HepG2 (cell line): Measurements from ENCODE around the gene MAD2L2. TPM values are rescaled to one million over a fixed set of nuclear protein-coding genes. Genes with fewer than 3 reads are reported as not detected.
A peak's percentile ranks its signal among the peaks of the same experiment; 100 is the strongest.

Experiments used
- ATAC-seq: fragments of 200-7000 bp; cut with Tn5 transposase; 3 replicates; pipeline ENCODE4 v1.9.1; 2020; ENCODE audit warnings: mild to moderate bottlenecking, moderate library complexity
- BruUV-seq: library from RNA; stranded (reverse); fragments of 400-500 nt; replicated peaks from 2 replicates; lab custom pipeline; 2021; lab: Mats Ljungman, UMichigan
- CTCF ChIA-PET: fragments of 300-600 bp; formaldehyde crosslinking; extraction: SDS; loops from one replicate; lab custom pipeline; 2021; ENCODE audit warnings: low total read pairs, inconsistent platforms, low intra/inter-chr PET ratio; lab: Yijun Ruan, JAX
- POLR2A ChIA-PET: fragments of 350-600 bp; sonication (Branson Sonifier 250); formaldehyde crosslinking; loops from one replicate; lab custom pipeline; 2020; ENCODE audit warnings: antibody characterized with exemption, inconsistent platforms; lab: Yijun Ruan, JAX
- DNase-seq: peaks from one replicate; pipeline ENCODE4 v3.0.0-alpha.2; 2015; ENCODE audit warnings: low spot score
- FAIRE-seq: peaks from 3 replicates; lab custom pipeline; 2011; peaks lifted over from hg19 to GRCh38; lab: Jason Lieb, UNC
- H2AFZ ChIP-seq: one replicate; pipeline ENCODE4 v1.6.1; 2011; ENCODE audit warnings: low read length, inconsistent platforms
- H3K27ac ChIP-seq: fragments of 300-600 bp; 3 replicates; pipeline ENCODE4 v1.8.0; 2011; ENCODE audit warnings: mixed run types, mild to moderate bottlenecking, mixed read lengths, low read length, inconsistent platforms; ENCODE audit not compliant: insufficient read depth; ENCODE audit errors: extremely low read length
- H3K27me3 ChIP-seq, 2 experiments: fragments of 200-600 bp in 1 of 2; 2 replicates in 1 of 2; 3 replicates in 1 of 2; pipeline versions ENCODE4 v1.6.0 to v1.8.0; 2011; ENCODE audit warnings: low read length in 2 of 2, mild to moderate bottlenecking in 2 of 2, moderate library complexity in 2 of 2, inconsistent platforms in 1 of 2; ENCODE audit not compliant: insufficient read depth in 2 of 2, control insufficient read depth in 1 of 2
- H3K36me3 ChIP-seq, 2 experiments: fragments of 200-600 bp in 1 of 2; replicated peaks in 1 of 2; 2 replicates in 1 of 2; 3 replicates in 1 of 2; pipeline versions ENCODE4 v1.5.1 to v1.8.0; 2011; ENCODE audit warnings: low read length in 2 of 2, inconsistent platforms in 1 of 2; ENCODE audit not compliant: insufficient read depth in 2 of 2, control insufficient read depth in 1 of 2
- H3K4me1 ChIP-seq: 2 replicates; pipeline ENCODE4 v1.5.1; 2012; ENCODE audit warnings: low read length, inconsistent platforms; ENCODE audit not compliant: insufficient read depth
- H3K4me2 ChIP-seq: 2 replicates; pipeline ENCODE4 v1.6.0; 2011; ENCODE audit warnings: low read depth, low read length, inconsistent platforms
- H3K4me3 ChIP-seq, 3 experiments: fragments of 200-600 bp in 1 of 3; sonication (generic), shearing (Covaris generic) in 1 of 3; replicated peaks in 1 of 3; 2 replicates each; pipeline ENCODE4 v1.5.1; 2011 to 2016; ENCODE audit warnings: low read length in 3 of 3, inconsistent platforms in 2 of 3, low read depth in 2 of 3, mild to moderate bottlenecking in 2 of 3, control low read depth in 1 of 3, mixed read lengths in 1 of 3; ENCODE audit not compliant: insufficient read depth in 1 of 3
- H3K79me2 ChIP-seq: one replicate; pipeline ENCODE4 v1.6.1; 2011; ENCODE audit warnings: low read length, inconsistent platforms; ENCODE audit not compliant: insufficient read depth
- H3K9ac ChIP-seq: 2 replicates; pipeline ENCODE4 v1.6.0; 2011; ENCODE audit warnings: mild to moderate bottlenecking, low read depth, low read length, inconsistent platforms; ENCODE audit not compliant: insufficient read depth
- H3K9me3 ChIP-seq: 2 replicates; pipeline ENCODE4 v1.5.1; 2012; ENCODE audit warnings: mild to moderate bottlenecking, low read length
- H4K20me1 ChIP-seq: 2 replicates; pipeline ENCODE4 v1.6.0; 2011; ENCODE audit warnings: inconsistent platforms, mild to moderate bottlenecking, low read length, moderate library complexity; ENCODE audit not compliant: insufficient read depth
- FOXO1 ChIP-seq: sonication (generic); formaldehyde crosslinking; IDR thresholded peaks from 2 replicates; pipeline ENCODE4 v1.4.0; 2020; ENCODE audit warnings: missing genetic modification reagents
- HNF4A ChIP-seq: sonication (generic); formaldehyde crosslinking; IDR thresholded peaks from 2 replicates; pipeline ENCODE4 v1.4.0; 2020; ENCODE audit warnings: missing genetic modification reagents
- JUN ChIP-seq: sonication (generic); formaldehyde crosslinking; IDR thresholded peaks from 2 replicates; pipeline ENCODE4 v1.4.0; 2020; ENCODE audit warnings: mild to moderate bottlenecking, missing genetic modification reagents
- MEIS1 ChIP-seq: sonication (generic); formaldehyde crosslinking; IDR thresholded peaks from 2 replicates; pipeline ENCODE4 v1.9.0; 2021; ENCODE audit warnings: mild to moderate bottlenecking, missing genetic modification reagents, moderate library complexity, borderline replicate concordance
- YEATS4 ChIP-seq: sonication (generic); formaldehyde crosslinking; IDR thresholded peaks from 2 replicates; pipeline ENCODE4 v1.4.0; 2020; ENCODE audit warnings: missing genetic modification reagents, borderline replicate concordance
- ZKSCAN1 ChIP-seq: fragments of 150-350 bp; IDR thresholded peaks from 2 replicates; pipeline ENCODE4 v1.6.1; 2014; ENCODE audit warnings: low read length
- ZNF383 ChIP-seq: sonication (generic); formaldehyde crosslinking; IDR thresholded peaks from 2 replicates; pipeline ENCODE4 v1.4.0; 2020; ENCODE audit warnings: missing genetic modification reagents, mild to moderate bottlenecking, borderline replicate concordance
- WGBS: methylation state at CpG from one replicate; pipeline ENCODE4 v1.1.6; 2017; ENCODE audit warnings: low lambda C conversion rate; 5-methylcytosine and 5-hydroxymethylcytosine counted together
- in situ Hi-C: cut with HindIII; loops from 2 replicates; pipeline ENCODE4 v1.10.0; 2017; ENCODE audit warnings: low pct_unique_long_range_greater_than_20kb; ENCODE audit not compliant: extremely low pct_ligation_motif_present
- intact Hi-C: fragments of 100-400 bp; cut with micrococcal nuclease; formaldehyde crosslinking; loops from one replicate; pipeline ENCODE4 v1.10.0; 2022; ENCODE audit not compliant: unreplicated experiment
- polyA plus RNA-seq, 8 experiments: library from polyadenylated mRNA; depleted of rRNA in 3 of 8; stranded (reverse) in 7 of 8; unstranded in 1 of 8; fragments of >200 nt; fragmentation: Illumina TruSeq in 4 of 8; extraction: Trizol in 4 of 8; gene quantifications; 2 replicates each; pipeline versions ENCODE4 v1.2.1 to v1.2.3, GENCODE V29; 2011 to 2016; ENCODE audit warnings: low read depth in 4 of 8, missing spikeins in 1 of 8, mixed read lengths in 1 of 8; ENCODE audit not compliant: insufficient read depth in 1 of 8
- total RNA-seq, 5 experiments: library from RNA; depleted of rRNA; stranded (reverse); fragments of >200 nt; fragmentation: Illumina TruSeq; extraction: Trizol; gene quantifications; 2 replicates each; pipeline ENCODE4 v1.2.3, GENCODE V29; 2016; ENCODE audit warnings: low read depth in 1 of 5
- TF ChIP-seq, protein P1 (sequence below): sonication (generic); formaldehyde crosslinking; IDR thresholded peaks from 2 replicates; pipeline ENCODE4 v1.5.0; 2020; ENCODE audit warnings: mild to moderate bottlenecking, missing genetic modification reagents, moderate library complexity

The MAD2L2 gene
- total and polyA plus RNA-seq, 2 of the 13 experiments (the other 11 are each of a cell fraction or from before 2014, with no cell fraction given) = 51.8 to 53.8 TPM

DNA sequence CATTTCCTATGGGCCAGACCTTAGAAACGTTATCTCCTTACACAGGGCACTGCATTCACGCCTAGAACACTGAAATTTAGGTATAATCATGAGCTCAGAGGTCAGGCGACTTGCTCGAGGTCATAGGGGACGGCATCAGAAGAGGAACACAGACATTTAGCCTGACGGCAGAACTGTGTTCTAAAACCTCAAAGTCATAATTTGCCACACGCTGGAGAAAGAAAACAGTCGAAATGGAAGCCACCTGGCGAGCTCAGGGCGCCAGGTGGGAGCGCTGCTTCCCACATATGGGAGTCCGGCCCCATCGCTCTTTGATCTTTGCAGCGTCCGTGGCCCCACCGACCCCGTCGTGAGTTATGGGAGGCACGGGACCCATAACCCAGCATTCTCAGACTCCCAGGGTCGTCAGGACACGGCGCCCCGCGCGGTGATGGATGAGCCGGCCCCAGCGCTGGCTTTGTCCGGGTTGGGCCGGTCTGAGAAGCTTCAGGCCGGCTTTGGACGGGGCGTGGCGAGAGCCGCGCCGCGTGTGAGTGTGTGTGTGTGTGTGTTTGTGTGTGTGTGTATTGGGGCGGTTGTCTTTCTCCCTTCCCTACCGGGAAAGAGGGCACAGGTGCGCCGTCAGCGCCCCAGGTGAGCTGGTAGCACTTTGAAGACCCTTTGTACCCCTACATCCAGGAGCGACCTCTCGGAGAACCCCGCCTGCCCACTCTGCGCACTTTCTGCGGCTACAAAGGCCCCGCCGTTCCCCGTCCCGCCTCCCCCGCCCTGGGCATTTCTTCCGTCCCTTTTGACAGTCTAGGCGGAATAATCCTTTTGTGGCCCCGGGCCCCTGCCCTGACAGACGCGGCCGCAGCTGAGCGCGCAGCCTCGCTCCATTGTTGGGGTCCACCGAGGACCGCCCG lies 9.7 kb upstream of the MAD2L2 start (continued):
- TF ChIP-seq, protein P1, sequence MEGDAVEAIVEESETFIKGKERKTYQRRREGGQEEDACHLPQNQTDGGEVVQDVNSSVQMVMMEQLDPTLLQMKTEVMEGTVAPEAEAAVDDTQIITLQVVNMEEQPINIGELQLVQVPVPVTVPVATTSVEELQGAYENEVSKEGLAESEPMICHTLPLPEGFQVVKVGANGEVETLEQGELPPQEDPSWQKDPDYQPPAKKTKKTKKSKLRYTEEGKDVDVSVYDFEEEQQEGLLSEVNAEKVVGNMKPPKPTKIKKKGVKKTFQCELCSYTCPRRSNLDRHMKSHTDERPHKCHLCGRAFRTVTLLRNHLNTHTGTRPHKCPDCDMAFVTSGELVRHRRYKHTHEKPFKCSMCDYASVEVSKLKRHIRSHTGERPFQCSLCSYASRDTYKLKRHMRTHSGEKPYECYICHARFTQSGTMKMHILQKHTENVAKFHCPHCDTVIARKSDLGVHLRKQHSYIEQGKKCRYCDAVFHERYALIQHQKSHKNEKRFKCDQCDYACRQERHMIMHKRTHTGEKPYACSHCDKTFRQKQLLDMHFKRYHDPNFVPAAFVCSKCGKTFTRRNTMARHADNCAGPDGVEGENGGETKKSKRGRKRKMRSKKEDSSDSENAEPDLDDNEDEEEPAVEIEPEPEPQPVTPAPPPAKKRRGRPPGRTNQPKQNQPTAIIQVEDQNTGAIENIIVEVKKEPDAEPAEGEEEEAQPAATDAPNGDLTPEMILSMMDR (CRISPR knock-in tag) = 0 out of 2 replicates have a peak, but pooled peaks have one; percentile 31

DNA sequence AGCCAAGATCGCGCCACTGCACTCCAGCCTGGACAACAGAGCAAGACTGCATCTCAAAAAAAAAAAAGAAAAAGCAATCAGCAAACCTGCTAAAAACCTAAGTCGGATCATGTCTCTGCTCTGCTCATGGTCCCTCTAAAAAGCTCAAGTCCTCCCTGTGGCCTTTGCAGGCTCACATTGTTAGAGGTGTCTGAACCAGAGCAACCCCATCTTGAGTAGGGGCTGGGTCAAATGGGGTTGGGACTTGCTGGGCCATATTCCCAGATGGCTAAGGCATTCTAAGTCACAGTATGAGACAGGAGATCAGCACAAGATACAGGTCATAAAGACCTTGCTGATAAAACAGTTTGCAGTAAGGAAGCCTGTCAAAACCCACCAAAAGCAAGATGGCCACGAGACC lies 7.6 kb upstream of the MAD2L2 start:
- no peak overlapping the region for H2AFZ ChIP-seq
- POLR2A ChIA-PET = no interaction called here
- CTCF ChIA-PET = no interaction called here
- intact Hi-C loops (no loop called here), in situ Hi-C loops (no loop called here)
- no peaks in the 10 kb centered on the region for H3K9me3 ChIP-seq
- ATAC-seq = no peak
- FAIRE-seq = no peak
- no peak for DNase-seq
- H3K27ac ChIP-seq = no peak overlapping the region
- no peaks in the 10 kb centered on the region for H4K20me1 ChIP-seq
- H3K27me3 ChIP-seq = peaks cover 10 to 67% of the 10 kb centered on the region in 2 experiments
- H3K4me2 ChIP-seq = no peak overlapping the region
- H3K79me2 ChIP-seq = no peaks in the 10 kb centered on the region
- no peaks in the 10 kb centered on the region for H3K36me3 ChIP-seq
- no peak overlapping the region for H3K4me3 ChIP-seq
- TF ChIP-seq ZNF383 (CRISPR knock-in tag) (no peak), FOXO1 (CRISPR knock-in tag) (no peak), MEIS1 (CRISPR knock-in tag) (no peak), JUN (CRISPR knock-in tag) (no peak), ZKSCAN1 (no peak), HNF4A (no peak), YEATS4 (no peak)
- WGBS = 42% methylated on average over 4 of the region's 4 CpGs
- BruUV-seq = no TSS peak
- H3K4me1 ChIP-seq = peaks cover 15% of the 10 kb centered on the region
- H3K9ac ChIP-seq = no peak overlapping the region
